PC-9 (cell line): Measurements from ENCODE around the gene TSHZ2. TPM values are rescaled to one million over a fixed set of nuclear protein-coding genes. Genes with fewer than 3 reads are reported as not detected.

ENCODE experiments used
- BruUV-seq: library from RNA; stranded (reverse); fragments of 400-500 nt; replicated peaks from 2 replicates; lab custom pipeline; 2021; lab: Mats Ljungman, UMichigan
- CTCF ChIA-PET: fragments of 300-600 bp; sonication (Branson Sonifier 250); formaldehyde crosslinking; loops from one replicate; lab custom pipeline; 2022; ENCODE audit warnings: antibody characterized with exemption; lab: Charles Lee
- POLR2A ChIA-PET: fragments of 300-600 bp; sonication (Branson Sonifier 250); formaldehyde crosslinking; loops from one replicate; lab custom pipeline; 2022; ENCODE audit warnings: antibody characterized with exemption; ENCODE audit not compliant: unreplicated experiment; lab: Charles Lee
- DNase-seq, 2 experiments: peaks; one replicate each; pipeline versions ENCODE4 v3.0.0 to v3.0.0-alpha.2; 2015 to 2022; ENCODE audit warnings: mixed read lengths in 1 of 2
- H2AFZ ChIP-seq: fragments of 200-600 bp; sonication (generic); 2 replicates; pipeline ENCODE4 v1.8.1; 2017; ENCODE audit warnings: antibody characterized with exemption
- H3F3A ChIP-seq: fragments of 200-600 bp; sonication (generic); 2 replicates; pipeline ENCODE4 v1.8.1; 2017; ENCODE audit warnings: antibody characterized with exemption, mild to moderate bottlenecking, low read depth; ENCODE audit not compliant: insufficient read depth
- H3K27ac ChIP-seq: fragments of 200-600 bp; sonication (generic); 2 replicates; pipeline ENCODE4 v1.6.1; 2016; ENCODE audit warnings: mixed run types
- H3K27me3 ChIP-seq: fragments of 200-600 bp; sonication (generic); 2 replicates; pipeline ENCODE4 v1.6.1; 2016; ENCODE audit warnings: low read depth, mixed run types; ENCODE audit not compliant: insufficient read depth
- H3K36me3 ChIP-seq: fragments of 200-600 bp; sonication (generic); 2 replicates; pipeline ENCODE4 v1.6.1; 2016; ENCODE audit warnings: low read depth, mixed run types
- H3K4me1 ChIP-seq: fragments of 200-600 bp; sonication (generic); replicated peaks from 2 replicates; pipeline ENCODE4 v1.6.1; 2016; ENCODE audit warnings: mixed run types; ENCODE audit not compliant: insufficient read depth
- H3K4me2 ChIP-seq: fragments of 200-600 bp; sonication (generic); 2 replicates; pipeline ENCODE4 v1.6.1; 2017; ENCODE audit warnings: mixed run types
- H3K4me3 ChIP-seq: fragments of 200-600 bp; sonication (generic); 2 replicates; pipeline ENCODE4 v1.6.1; 2016; ENCODE audit warnings: mixed run types
- H3K79me2 ChIP-seq: fragments of 200-600 bp; sonication (generic); 2 replicates; pipeline ENCODE4 v1.6.1; 2017; ENCODE audit warnings: low read depth, mixed run types
- H3K9me2 ChIP-seq: fragments of 200-600 bp; sonication (generic); 2 replicates; pipeline ENCODE4 v1.8.1; 2017; ENCODE audit warnings: mild to moderate bottlenecking; ENCODE audit not compliant: insufficient read depth
- H3K9me3 ChIP-seq: fragments of 200-600 bp; sonication (generic); 2 replicates; pipeline ENCODE4 v1.8.1; 2016; ENCODE audit warnings: low read depth; ENCODE audit not compliant: insufficient read depth
- H4K20me1 ChIP-seq: fragments of 200-600 bp; sonication (generic); 2 replicates; pipeline ENCODE4 v1.8.1; 2017; ENCODE audit not compliant: insufficient read depth
- EZH2 ChIP-seq: fragments of 200-600 bp; sonication (generic); IDR thresholded peaks from 2 replicates; pipeline ENCODE4 v1.8.0; 2017; ENCODE audit warnings: antibody characterized with exemption, low read depth
- intact Hi-C: fragments of 100-400 bp; cut with micrococcal nuclease; formaldehyde crosslinking; loops from one replicate; pipeline ENCODE4 v1.10.0; 2022; ENCODE audit not compliant: unreplicated experiment
- total RNA-seq: library from RNA; stranded (reverse); gene quantifications from 2 replicates; pipeline ENCODE4 v1.2.3, GENCODE V29; 2021
- TF ChIP-seq, protein P1 (sequence below): fragments of 200-600 bp; sonication (generic); conservative IDR thresholded peaks from 2 replicates; pipeline ENCODE4 v1.6.1; 2017; ENCODE audit warnings: mixed run types, antibody characterized with exemption, mild to moderate bottlenecking, moderate library complexity

The TSHZ2 gene
- total RNA-seq, 1 experiment from 2014 or later: not detected

DNA sequence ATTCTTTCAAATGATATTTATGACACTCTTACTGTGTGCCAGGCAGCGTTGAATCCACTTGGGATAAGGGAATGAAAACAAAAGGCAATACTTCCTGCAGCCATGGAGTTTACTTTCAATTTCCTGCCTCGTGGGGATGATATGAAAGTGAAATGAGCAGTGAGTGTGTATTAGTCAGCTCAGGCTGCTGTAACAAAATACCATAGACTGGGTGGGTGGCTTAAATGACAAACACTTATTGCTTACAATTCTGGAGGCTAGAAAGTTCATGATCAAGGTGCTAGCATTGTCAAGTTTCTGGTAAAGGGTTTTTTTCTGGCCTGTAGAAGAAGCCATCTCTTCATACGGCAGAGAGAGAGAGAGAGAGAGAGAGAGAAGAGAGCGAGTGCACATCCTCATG is 41.7 kb downstream of the TSHZ2 start:
- no TSS peak for BruUV-seq

DNA sequence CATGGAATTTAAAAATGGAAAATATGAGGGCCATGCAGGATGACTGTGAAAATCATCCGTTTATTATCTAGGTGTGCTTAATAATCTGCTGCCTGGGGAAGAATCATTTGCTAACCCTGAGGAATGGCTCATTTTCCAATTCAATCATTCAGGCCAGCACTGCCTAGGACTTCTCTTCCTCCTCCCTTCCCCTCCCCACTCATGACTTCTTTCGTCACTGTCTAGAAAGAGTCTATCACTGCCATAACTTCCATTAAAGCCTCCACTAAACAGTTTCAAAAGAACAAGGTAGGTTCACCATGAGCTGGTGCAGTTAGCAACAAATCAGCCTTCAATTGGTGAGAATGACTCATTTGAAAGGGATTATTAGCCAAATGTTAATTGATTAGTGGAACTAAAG is 43.9 kb downstream of the TSHZ2 start:
- no peak overlapping the region for H3K4me3 ChIP-seq
- H4K20me1 ChIP-seq: no peaks in the 10 kb centered on the region
- ChIA-PET CTCF (no interaction called here), POLR2A (no interaction called here)
- no TSS peak for BruUV-seq
- H3K27ac ChIP-seq: no peak overlapping the region
- H3K9me3 ChIP-seq: no peaks in the 10 kb centered on the region
- no peak overlapping the region for H3K4me2 ChIP-seq
- no peak overlapping the region for H2AFZ ChIP-seq
- intact Hi-C loops: no loop called here
- H3F3A ChIP-seq: no peaks in the 10 kb centered on the region
- H3K79me2 ChIP-seq: no peaks in the 10 kb centered on the region
- DNase-seq: no peak
- peaks cover 26% of the 10 kb centered on the region for H3K27me3 ChIP-seq
- H3K9me2 ChIP-seq: no peaks in the 10 kb centered on the region
- no peaks in the 10 kb centered on the region for H3K4me1 ChIP-seq
- TF ChIP-seq, protein P1, sequence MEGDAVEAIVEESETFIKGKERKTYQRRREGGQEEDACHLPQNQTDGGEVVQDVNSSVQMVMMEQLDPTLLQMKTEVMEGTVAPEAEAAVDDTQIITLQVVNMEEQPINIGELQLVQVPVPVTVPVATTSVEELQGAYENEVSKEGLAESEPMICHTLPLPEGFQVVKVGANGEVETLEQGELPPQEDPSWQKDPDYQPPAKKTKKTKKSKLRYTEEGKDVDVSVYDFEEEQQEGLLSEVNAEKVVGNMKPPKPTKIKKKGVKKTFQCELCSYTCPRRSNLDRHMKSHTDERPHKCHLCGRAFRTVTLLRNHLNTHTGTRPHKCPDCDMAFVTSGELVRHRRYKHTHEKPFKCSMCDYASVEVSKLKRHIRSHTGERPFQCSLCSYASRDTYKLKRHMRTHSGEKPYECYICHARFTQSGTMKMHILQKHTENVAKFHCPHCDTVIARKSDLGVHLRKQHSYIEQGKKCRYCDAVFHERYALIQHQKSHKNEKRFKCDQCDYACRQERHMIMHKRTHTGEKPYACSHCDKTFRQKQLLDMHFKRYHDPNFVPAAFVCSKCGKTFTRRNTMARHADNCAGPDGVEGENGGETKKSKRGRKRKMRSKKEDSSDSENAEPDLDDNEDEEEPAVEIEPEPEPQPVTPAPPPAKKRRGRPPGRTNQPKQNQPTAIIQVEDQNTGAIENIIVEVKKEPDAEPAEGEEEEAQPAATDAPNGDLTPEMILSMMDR: no peak
- TF ChIP-seq EZH2: no peak
- no peaks in the 10 kb centered on the region for H3K36me3 ChIP-seq

More for the DNA sequence above, 41.7 kb downstream of the TSHZ2 start:
- CTCF ChIA-PET: no interaction called here
- Histone ChIP-seq H3K4me3 (no peak overlapping the region), H4K20me1 (no peaks in the 10 kb centered on the region), H3K9me3 (no peaks in the 10 kb centered on the region), H2AFZ (no peak overlapping the region), H3K79me2 (no peaks in the 10 kb centered on the region), H3K36me3 (no peaks in the 10 kb centered on the region), H3K9me2 (no peaks in the 10 kb centered on the region), H3K27me3 (peaks cover 26% of the 10 kb centered on the region), H3F3A (no peaks in the 10 kb centered on the region), H3K4me1 (no peaks in the 10 kb centered on the region), H3K4me2 (no peak overlapping the region), H3K27ac (no peak overlapping the region)
- POLR2A ChIA-PET: no interaction called here
- intact Hi-C loops: no loop called here
- DNase-seq: no peak
- no peak for TF ChIP-seq EZH2
- TF ChIP-seq, protein P1: no peak

DNA sequence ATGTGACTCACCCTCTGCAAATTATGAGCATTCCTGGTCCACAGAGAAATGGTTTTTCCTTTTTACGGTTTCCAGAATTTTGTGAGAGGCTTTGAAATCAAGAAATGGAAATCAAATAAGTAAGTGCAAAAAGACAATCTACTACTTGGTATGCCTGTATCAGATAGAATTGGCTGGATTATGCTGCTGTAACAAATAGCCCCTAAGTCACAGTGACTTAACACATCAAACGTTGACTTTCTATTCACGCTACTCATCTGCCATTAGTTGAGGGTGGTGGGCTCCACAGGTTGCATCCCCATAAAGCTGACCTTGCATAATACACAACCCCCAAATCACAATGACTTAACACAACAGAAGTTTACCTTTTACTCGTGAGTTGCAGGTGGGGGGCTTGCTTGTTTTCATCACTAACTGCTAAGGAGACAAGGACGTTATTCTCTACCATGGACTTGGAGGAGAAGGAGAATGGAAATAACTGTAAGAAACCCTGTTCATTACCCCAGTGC is 44.4 kb downstream of the TSHZ2 start:
- Histone ChIP-seq H2AFZ (no peak overlapping the region), H3K4me2 (no peak overlapping the region), H3F3A (no peaks in the 10 kb centered on the region), H3K4me3 (no peak overlapping the region), H4K20me1 (no peaks in the 10 kb centered on the region), H3K9me3 (no peaks in the 10 kb centered on the region), H3K79me2 (no peaks in the 10 kb centered on the region), H3K4me1 (no peaks in the 10 kb centered on the region), H3K9me2 (no peaks in the 10 kb centered on the region; the same call in 1 of the 2 replicates), H3K36me3 (no peaks in the 10 kb centered on the region), H3K27me3 (peaks cover 25% of the 10 kb centered on the region), H3K27ac (no peak overlapping the region)
- DNase-seq: no peak
- ChIA-PET POLR2A (no interaction called here), CTCF (no interaction called here)
- intact Hi-C loops: no loop called here
- no TSS peak for BruUV-seq
- TF ChIP-seq, protein P1: no peak
- TF ChIP-seq EZH2: no peak
